Measurements from ENCODE around the gene PSMD1.

DNA sequence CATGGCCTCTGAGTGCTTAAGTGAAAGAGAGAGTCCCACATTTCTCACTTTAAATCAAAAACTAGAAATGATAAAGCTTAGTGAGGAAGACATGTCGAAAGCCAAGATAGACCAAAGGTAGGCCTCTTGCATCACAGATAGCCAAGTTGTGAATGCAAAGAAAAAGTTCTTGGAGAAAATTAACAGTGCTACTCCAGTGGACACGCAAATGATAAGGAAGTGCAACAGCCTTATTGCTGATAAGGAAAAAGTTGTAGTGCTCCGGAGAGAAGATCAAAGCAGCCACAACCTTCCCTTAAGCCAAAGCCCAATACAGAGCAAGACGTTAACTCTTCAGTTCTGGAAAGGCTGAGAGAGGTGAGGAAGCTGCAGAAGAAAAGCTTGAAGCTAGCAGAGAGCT is 32.1 kb downstream of the PSMD1 start:
- TF ChIP-seq, protein P1, sequence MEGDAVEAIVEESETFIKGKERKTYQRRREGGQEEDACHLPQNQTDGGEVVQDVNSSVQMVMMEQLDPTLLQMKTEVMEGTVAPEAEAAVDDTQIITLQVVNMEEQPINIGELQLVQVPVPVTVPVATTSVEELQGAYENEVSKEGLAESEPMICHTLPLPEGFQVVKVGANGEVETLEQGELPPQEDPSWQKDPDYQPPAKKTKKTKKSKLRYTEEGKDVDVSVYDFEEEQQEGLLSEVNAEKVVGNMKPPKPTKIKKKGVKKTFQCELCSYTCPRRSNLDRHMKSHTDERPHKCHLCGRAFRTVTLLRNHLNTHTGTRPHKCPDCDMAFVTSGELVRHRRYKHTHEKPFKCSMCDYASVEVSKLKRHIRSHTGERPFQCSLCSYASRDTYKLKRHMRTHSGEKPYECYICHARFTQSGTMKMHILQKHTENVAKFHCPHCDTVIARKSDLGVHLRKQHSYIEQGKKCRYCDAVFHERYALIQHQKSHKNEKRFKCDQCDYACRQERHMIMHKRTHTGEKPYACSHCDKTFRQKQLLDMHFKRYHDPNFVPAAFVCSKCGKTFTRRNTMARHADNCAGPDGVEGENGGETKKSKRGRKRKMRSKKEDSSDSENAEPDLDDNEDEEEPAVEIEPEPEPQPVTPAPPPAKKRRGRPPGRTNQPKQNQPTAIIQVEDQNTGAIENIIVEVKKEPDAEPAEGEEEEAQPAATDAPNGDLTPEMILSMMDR (conservative IDR thresholded peaks at IDR 0.05; ENCODE audit: low read depth in 2 of 2), result no peak
- TF ChIP-seq POLR2AphosphoS5 (IDR thresholded peaks at IDR 0.05; ENCODE audit: low read depth) (no peak), EZH2 (IDR thresholded peaks at IDR 0.05; ENCODE audit: low read depth, unreplicated experiment) (no peak), EZH2phosphoT487 (IDR thresholded peaks at IDR 0.05; ENCODE audit: unreplicated experiment) (no peak), CREB1 (CRISPR knock-in tag; IDR thresholded peaks at IDR 0.05; ENCODE audit: low read depth) (no peak), JUNB (IDR thresholded peaks at IDR 0.05; ENCODE audit: unreplicated experiment) (no peak), ZNF331 (CRISPR knock-in tag; IDR thresholded peaks at IDR 0.05; ENCODE audit: low read depth) (no peak)
- TF ChIP-seq, protein P2, sequence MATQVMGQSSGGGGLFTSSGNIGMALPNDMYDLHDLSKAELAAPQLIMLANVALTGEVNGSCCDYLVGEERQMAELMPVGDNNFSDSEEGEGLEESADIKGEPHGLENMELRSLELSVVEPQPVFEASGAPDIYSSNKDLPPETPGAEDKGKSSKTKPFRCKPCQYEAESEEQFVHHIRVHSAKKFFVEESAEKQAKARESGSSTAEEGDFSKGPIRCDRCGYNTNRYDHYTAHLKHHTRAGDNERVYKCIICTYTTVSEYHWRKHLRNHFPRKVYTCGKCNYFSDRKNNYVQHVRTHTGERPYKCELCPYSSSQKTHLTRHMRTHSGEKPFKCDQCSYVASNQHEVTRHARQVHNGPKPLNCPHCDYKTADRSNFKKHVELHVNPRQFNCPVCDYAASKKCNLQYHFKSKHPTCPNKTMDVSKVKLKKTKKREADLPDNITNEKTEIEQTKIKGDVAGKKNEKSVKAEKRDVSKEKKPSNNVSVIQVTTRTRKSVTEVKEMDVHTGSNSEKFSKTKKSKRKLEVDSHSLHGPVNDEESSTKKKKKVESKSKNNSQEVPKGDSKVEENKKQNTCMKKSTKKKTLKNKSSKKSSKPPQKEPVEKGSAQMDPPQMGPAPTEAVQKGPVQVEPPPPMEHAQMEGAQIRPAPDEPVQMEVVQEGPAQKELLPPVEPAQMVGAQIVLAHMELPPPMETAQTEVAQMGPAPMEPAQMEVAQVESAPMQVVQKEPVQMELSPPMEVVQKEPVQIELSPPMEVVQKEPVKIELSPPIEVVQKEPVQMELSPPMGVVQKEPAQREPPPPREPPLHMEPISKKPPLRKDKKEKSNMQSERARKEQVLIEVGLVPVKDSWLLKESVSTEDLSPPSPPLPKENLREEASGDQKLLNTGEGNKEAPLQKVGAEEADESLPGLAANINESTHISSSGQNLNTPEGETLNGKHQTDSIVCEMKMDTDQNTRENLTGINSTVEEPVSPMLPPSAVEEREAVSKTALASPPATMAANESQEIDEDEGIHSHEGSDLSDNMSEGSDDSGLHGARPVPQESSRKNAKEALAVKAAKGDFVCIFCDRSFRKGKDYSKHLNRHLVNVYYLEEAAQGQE (IDR thresholded peaks at IDR 0.05; ENCODE audit: unreplicated experiment), result no peak
- TF ChIP-seq, protein P3, sequence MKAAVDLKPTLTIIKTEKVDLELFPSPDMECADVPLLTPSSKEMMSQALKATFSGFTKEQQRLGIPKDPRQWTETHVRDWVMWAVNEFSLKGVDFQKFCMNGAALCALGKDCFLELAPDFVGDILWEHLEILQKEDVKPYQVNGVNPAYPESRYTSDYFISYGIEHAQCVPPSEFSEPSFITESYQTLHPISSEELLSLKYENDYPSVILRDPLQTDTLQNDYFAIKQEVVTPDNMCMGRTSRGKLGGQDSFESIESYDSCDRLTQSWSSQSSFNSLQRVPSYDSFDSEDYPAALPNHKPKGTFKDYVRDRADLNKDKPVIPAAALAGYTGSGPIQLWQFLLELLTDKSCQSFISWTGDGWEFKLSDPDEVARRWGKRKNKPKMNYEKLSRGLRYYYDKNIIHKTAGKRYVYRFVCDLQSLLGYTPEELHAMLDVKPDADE (IDR thresholded peaks at IDR 0.05), result no peak

Data from GM23338 (cell line).